ENCODE results near the gene IL1R2. TPM values are rescaled to one million over a fixed set of nuclear protein-coding genes. Genes with fewer than 3 reads are reported as not detected.

IL1R2 gene
- total and polyA plus RNA-seq, 2 of the 8 experiments (the other 6 are each of a cell fraction or from before 2014, with no cell fraction given), result 0.06 TPM; not detected in 1

DNA sequence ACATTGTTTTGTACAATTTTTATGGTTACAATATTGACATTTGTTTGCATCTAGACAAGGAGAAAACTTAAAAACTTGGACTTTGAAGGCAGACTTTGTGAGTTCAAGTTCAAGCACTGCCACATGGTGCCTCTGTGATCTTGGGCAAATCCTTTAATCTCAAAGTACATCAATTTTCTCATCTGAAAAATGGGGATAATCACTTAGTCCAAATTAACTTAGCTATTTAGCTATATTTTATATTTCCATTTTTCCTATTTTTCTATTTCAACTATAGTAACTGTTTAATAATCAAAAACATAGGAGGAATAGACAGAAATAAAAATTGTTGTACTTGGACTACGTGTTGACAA is 38.7 kb downstream of the IL1R2 start:
- Histone ChIP-seq H3K27ac (ENCODE audit: low read depth, low read length) (no peak overlapping the region), H3K79me1 (ENCODE audit: low read depth, low read length) (no peaks in the 10 kb centered on the region), H3K56ac (replicated peaks; ENCODE audit: insufficient read length, low read depth, low read length) (no peak overlapping the region), H3K9me3 (ENCODE audit: insufficient read depth in 2 of 2, low read depth in 1 of 2, low read length in 1 of 2) (no peaks in the 10 kb centered on the region), H2BK20ac (ENCODE audit: low read length) (no peak overlapping the region), H3K4ac (replicated peaks; ENCODE audit: insufficient read length, low read depth, low read length) (no peak overlapping the region), H2AFZ (ENCODE audit: low read length) (no peak overlapping the region), H2AK5ac (ENCODE audit: low read depth, low read length) (no peak overlapping the region), H3K27me3 (replicated peaks in 1 of 4; ENCODE audit: control insufficient read depth in 3 of 4, extremely low read depth in 1 of 4, insufficient read depth in 3 of 4, low read length in 3 of 4) (no peaks in the 10 kb centered on the region), H2BK5ac (ENCODE audit: low read depth, low read length) (no peak overlapping the region), H4K8ac (ENCODE audit: extremely low read depth, insufficient read depth, low read length) (no peak overlapping the region), H4K20me1 (replicated peaks in 1 of 2; ENCODE audit: control insufficient read depth in 1 of 2, insufficient read depth in 2 of 2, low read length in 2 of 2) (no peaks in the 10 kb centered on the region), H3K4me1 (replicated peaks in 1 of 4; ENCODE audit: control insufficient read depth in 3 of 4, insufficient read depth in 4 of 4, low read length in 3 of 4) (peaks cover 0 to 3% (median 0%) of the 10 kb centered on the region in 4 experiments; a peak in 1 of 7 replicates), H3K14ac (ENCODE audit: insufficient read length) (no peak overlapping the region), H2BK15ac (ENCODE audit: low read length) (no peak overlapping the region), H3K36me3 (ENCODE audit: control insufficient read depth in 2 of 4, insufficient read depth in 4 of 4, low read length in 3 of 4) (no peaks in the 10 kb centered on the region), H2BK12ac (ENCODE audit: low read depth, low read length) (no peak overlapping the region), H3K23ac (ENCODE audit: insufficient read length) (no peak overlapping the region), H3K23me2 (ENCODE audit: low read depth, low read length) (no peaks in the 10 kb centered on the region), H4K5ac (ENCODE audit: insufficient read length, low read depth, low read length) (no peak overlapping the region), H3K79me2 (ENCODE audit: control insufficient read depth in 1 of 2, insufficient read depth in 2 of 2, low read length in 2 of 2) (no peaks in the 10 kb centered on the region), H3K9ac (replicated peaks in 1 of 4; ENCODE audit: extremely low read depth in 1 of 4, low read depth in 3 of 4, low read length in 3 of 4) (no peak overlapping the region), H2BK120ac (replicated peaks; ENCODE audit: low read depth, low read length) (no peak overlapping the region), H3K4me3 (ENCODE audit: extremely low read depth in 1 of 4, insufficient read depth in 2 of 4, low read depth in 3 of 4, low read length in 4 of 4) (no peak overlapping the region), H3K4me2 (ENCODE audit: insufficient read depth in 1 of 2, low read depth in 2 of 2, low read length in 2 of 2) (no peak overlapping the region), H3K18ac (ENCODE audit: extremely low read depth, low read length) (no peak overlapping the region), H4K91ac (replicated peaks; ENCODE audit: insufficient read length, low read length) (no peak overlapping the region)
- CTCF ChIA-PET (ENCODE audit: partially characterized antibody), result interaction anchor here (1.0 to 5.4 kb wide), 2 partner anchors 10 to 136 kb away, joined by 3 to 38 read pairs; no protein-coding TSS in a partner anchor
- WGBS, 2 experiments (ENCODE audit: extremely low coverage in 1 of 2, insufficient coverage in 1 of 2, insufficient read length in 1 of 2, insufficient replicate concordance in 2 of 2, low coverage in 1 of 2, low lambda C conversion rate in 2 of 2, missing lambda C conversion rate in 1 of 2), result 95% methylated on average over 1 of the region's 1 CpG; no CpG with 5 or more reads in 1 of the 2 experiments
- DNase-seq (ENCODE audit: low read depth in 1 of 2, low spot score in 2 of 2), result no peak
- FAIRE-seq, result no peak
- POLR2A ChIA-PET (ENCODE audit: partially characterized antibody), result no interaction called here
- no peak for TF ChIP-seq JUN (IDR thresholded peaks at IDR 0.05; ENCODE audit: low read depth, low read length)
- TF ChIP-seq, protein P1, sequence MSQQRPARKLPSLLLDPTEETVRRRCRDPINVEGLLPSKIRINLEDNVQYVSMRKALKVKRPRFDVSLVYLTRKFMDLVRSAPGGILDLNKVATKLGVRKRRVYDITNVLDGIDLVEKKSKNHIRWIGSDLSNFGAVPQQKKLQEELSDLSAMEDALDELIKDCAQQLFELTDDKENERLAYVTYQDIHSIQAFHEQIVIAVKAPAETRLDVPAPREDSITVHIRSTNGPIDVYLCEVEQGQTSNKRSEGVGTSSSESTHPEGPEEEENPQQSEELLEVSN (IDR thresholded peaks at IDR 0.05), result no peak
- TF ChIP-seq NRF1 (IDR thresholded peaks at IDR 0.05; ENCODE audit: low read depth, low read length), result no peak
